GM18868 (cell line): ENCODE measurements around the gene C2CD4A.

Experiments used
- ATAC-seq: cut with Tn5 transposase; IDR thresholded peaks from one replicate; pipeline ENCODE4 v1.9.1; 2021; ENCODE audit warnings: mild to moderate bottlenecking, moderate library complexity; ENCODE audit not compliant: unreplicated experiment

C2CD4A gene

DNA sequence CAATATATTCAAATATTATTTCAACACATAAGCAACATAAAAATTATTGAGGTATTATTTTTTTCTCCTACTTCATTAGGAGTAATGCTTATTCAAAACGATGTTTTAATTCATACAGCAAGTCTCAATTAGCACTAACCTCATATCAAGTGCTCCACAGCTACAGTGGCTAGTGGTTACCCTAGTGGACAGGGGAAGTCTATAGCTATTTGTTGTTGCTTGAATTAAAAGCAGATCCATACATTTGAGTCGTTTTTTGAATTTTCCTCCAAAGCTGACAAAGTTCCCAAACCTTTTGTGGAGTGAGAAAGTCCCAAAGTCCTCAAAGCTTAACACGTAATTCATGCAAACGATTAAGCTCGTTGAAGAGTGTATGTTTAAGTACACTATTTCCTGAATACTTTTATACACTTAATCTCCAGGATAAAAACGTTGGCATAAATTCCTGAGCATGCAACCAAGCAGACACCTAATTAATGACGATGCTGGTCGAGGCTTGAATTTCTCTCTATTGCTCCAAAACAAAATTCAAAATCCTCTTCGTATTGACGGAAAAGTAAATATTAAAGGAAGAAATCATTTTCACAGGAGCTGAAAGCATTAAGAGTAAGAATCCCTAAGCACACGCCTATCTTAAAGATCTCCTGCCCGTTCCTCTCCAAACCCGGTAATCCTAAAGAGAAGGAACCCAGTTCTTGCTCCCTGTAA is 7.5 kb upstream of the C2CD4A start:
- ATAC-seq, result no peak

DNA sequence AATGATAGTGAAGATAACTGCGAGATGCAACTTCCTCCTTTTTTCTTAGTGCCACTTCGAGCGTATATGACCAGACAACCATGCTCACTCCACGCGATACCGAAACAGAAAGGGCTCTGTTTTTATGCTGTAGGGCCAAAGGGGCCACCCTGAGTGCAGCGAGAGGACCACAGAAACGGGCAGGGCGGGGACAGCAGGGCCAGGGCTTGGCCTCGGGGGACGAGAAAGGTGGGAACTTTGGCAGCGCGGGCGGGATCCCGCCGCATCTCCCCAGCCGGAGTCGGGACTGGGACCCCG is 7.0 kb upstream of the C2CD4A start:
- ATAC-seq, result peak; percentile 72

DNA sequence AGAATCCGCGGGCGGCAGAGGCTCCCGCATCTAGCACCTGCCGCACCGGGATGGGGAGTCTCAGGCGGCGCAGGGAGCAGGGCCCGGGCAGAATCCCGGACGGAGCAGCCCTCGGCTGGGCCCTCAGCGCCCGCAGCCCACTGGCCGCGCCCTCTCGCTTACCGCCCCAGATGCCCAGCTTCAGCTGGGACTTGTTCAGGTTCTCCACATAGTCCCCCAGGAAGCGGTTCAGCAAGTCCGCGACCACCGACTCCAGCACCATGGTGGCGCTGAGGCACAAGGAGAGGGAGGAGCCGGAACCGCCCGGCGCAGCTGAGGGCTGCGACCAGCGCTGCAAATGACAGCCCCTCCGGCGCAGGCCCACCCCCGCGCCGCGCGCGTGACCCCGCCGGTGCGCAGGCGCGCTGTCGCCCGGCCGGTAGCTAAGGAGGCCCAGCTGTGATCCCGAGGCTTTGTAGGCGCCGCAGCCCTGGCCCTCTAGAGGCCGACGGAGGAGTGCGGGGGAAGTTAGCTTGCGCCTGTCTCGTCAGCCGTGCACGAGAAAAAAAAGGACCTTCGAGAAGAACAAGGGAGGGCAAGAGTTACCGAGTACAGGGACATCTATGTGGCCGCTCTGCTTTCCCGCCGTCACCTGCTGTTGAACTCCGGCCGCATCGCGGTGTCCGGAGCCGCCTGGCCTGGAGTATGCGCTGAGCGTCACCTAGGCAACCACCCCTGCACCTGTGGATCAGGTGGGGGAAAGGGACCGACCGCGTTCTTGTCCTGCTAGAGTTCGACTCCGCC is 6.5 kb upstream of the C2CD4A start, which contains the start of gene VPS13C:
Gene VPS13C (minus strand): TSS at position 335 of the 783 bp plus-strand sequence. CDS start 73 bp downstream, at position 262.
- peak; percentile 85 for ATAC-seq

DNA sequence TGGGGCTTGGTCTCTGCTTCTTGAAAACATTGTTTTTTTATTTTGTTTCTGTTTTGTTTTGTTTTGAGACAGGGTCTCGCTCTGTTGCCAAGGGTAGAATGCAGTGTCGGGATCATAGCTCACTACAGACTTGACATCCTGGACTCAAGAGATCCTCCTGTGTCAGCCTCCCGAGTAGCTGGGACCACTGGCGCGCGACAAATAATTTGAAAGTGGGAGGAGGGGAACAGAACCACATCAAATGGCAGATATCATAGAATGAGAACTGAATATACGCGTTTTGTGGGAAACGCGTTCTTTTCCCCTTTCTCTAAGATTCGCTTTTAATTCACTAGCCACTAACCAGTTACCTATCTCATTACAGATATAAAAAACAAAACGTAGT is 5.9 kb upstream of the C2CD4A start:
- no peak for ATAC-seq

DNA sequence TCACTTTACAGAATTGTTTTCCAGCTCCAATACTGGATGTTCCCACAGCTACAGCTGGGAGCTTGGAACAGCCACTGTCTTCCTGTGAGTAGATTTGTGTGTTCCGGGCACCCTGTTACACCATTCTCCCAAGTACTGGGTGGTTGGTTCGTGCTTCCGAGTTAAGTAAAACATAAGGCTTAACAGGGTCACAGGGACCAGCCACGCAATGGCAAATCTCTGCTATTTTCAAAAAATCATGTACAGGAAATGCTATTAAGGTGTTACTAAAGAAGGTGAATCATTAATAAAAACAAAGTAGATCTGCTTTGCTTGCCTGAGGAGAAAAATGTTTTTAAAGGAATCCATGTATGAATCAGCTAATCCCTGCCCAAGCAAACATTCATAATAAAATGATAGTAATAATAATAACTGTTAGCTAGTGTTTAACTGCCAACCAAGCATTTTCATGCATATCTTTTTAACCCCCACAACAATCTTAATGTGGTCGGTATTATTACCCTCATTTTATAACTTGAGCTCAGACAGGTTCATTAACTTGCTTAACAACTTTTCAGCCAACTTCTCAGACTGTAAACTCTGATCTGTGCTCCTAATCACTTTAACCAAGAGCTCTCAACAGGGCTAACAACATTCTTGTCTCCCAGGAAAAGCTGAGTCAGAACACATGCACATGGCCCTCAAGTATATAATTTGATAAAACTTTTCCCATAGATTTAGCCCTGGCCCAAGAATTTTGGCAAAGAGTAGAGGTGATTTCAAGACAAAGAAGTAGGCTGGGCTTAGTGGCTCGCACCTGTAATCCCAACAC is 2.7 kb upstream of the C2CD4A start:
- ATAC-seq, result no peak

DNA sequence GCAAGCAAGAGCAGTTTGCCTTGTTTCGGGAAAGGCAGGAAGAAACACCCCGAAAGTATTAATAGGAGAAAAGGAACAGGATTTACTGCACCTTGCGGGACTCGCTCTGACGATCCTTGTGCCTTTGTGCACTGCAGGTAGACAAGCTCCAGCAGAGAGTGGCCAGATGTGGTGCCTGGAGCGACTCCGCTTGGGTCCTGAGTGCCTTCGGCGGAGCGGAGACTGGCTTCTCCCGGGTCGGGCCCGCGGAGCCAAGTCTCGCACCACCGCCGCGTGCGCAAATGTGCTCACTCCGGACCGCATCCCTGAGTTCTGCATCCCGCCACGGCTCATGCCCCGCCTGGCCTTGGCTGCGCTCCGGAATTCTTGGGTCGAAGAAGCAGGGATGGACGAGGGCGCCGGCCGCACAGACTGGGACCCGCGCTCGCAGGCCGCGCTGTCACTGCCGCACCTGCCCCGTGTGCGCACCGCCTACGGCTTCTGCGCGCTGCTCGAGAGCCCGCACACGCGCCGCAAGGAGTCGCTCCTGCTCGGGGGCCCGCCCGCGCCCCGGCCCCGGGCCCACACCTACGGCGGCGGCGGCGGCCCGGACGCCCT is 769 bp downstream of the C2CD4A start:
- ATAC-seq, result peak; percentile 39

DNA sequence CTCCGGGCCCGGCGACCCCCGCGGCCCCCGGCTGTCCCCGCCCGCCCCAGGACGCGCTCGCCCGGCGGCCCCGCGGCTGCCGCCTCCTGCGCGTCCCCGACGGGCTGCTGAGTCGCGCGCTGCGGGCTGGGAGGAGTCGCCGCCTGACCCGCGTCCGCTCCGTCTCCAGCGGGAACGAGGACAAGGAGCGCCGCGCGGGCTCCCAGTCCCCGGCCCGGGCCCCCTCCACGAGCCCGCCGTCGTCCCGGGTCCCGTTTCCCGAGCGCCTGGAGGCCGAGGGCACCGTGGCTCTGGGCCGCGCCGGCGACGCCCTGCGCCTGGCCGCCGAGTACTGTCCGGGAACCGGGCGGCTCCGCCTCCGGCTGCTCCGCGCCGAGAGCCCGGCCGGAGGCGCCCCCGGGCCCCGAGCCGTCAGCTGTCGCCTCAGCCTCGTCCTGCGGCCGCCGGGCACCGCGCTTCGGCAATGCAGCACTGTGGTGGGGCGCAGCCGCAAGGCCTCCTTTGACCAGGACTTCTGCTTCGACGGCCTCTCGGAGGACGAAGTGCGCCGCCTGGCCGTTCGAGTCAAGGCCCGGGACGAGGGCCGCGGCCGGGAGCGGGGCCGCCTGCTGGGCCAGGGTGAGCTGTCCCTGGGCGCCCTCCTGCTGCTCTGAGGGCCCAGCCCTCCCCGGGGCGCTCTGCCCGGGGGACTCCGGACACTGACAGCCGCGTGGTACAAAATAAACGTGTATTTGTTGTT is 1.5 kb downstream of the C2CD4A start:
- ATAC-seq, result peak; percentile 41

DNA sequence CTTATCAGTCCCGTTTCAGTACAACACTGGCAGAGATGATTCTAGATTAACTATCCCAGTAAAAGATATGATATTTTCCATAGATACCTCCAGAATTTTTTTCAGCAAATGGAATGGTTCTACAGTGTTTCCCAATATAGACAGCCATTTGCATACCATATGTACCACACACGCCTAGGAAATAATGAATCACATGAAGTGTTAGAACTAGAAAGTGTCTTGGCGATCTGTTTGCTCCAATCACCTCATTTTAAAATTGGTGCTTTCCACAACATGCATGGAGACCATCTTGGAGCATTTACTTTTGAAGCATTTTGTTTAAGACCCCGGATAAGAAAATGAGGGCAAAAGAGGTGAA is 2.0 kb downstream of the C2CD4A start:
- ATAC-seq, result no peak

DNA sequence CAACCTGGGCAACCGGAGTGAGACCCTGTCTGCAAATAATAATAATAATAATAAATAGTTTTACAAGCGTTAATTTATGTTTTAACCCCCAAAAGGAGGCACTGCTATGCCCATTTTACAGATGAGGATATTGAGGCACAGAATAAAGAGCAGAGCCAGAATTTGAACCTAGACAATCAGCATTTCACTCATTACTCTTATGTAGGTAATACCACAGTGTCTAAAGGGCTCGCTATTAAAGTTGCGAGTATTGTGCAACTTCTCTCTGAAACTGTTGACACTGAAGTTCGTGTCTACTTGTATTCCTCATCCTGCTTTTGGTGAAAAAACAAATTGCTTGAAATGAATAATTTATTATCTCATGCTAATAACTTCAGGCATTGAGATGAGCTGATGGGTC is 2.8 kb downstream of the C2CD4A start:
- no peak for ATAC-seq

DNA sequence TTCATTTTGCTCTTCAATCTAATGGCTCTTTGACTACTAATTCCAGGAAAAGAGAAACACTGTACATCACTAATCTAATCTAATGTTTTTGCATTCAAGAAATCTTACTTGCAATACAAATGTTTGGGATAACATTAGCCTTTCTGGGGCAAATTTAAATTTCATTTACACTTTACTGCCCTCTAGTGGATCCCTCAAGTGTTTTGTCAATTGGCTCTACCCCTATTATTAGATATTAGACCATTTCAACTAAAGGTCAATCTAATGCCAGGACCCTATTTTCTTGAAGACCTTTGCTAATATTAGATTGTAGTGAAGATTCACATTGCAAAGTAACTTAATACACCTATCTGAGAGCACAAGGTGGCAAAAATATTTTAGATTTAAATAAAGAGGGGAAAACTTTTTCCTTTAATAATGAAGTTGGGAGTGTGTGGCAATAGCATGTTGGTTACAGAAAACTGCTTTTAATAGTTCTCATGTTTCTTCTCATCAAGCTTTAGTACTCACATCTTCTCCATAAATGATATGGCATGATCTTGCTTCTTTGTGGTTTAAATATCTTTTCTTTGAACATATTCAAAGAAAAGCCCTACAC is 5.0 kb downstream of the C2CD4A start:
- no peak for ATAC-seq

DNA sequence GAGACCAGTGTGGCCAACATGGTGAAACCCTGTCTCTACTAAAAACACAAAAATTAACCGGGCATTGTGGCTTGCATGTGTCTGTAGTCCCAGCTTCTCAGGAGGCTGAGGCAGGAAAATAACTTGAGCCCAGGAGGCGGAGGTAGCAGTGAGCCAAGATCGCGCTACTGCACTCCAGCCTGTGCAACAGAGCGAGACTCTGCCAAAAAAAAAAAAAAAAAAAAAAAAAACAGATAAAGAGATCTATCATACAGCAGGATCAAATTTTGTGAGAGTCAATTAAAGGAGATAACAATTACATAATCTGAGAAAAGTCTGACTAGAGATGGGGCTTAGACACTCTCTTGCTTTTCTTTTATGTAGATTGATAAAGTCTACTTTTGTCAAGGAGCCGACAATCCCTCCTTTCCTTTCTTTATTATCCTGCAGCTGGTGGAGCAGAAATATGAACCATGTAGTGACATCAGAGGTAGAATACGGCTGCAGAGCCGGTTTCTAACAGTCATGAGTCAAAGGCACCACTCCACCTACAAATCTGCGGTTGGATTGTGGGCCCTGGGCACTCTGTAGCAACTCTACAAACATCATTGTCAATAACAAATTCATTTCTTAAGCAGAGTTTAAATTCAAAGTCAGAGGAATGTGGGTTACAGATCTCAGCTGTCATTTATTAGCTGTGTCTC is 9.0 kb downstream of the C2CD4A start:
- ATAC-seq, result no peak

DNA sequence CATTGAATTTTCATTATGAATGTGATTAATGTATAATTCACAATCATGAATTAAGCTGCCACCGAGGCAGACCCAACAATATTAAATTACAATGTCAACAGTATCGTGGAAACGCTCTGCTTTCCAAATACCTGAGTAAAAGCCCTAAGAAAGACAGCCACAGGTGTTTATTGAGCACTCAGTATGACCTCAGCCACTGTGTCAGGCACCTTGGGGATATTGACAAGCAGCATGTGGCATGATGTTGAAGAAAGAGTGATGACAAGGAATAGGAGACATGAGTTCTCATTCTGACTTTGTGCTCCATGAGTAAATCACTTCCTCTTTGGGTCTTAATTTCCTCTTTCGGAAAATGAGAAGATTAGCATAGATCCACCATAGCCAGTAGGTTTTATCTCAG is 12.8 kb downstream of the C2CD4A start:
- ATAC-seq, result no peak

DNA sequence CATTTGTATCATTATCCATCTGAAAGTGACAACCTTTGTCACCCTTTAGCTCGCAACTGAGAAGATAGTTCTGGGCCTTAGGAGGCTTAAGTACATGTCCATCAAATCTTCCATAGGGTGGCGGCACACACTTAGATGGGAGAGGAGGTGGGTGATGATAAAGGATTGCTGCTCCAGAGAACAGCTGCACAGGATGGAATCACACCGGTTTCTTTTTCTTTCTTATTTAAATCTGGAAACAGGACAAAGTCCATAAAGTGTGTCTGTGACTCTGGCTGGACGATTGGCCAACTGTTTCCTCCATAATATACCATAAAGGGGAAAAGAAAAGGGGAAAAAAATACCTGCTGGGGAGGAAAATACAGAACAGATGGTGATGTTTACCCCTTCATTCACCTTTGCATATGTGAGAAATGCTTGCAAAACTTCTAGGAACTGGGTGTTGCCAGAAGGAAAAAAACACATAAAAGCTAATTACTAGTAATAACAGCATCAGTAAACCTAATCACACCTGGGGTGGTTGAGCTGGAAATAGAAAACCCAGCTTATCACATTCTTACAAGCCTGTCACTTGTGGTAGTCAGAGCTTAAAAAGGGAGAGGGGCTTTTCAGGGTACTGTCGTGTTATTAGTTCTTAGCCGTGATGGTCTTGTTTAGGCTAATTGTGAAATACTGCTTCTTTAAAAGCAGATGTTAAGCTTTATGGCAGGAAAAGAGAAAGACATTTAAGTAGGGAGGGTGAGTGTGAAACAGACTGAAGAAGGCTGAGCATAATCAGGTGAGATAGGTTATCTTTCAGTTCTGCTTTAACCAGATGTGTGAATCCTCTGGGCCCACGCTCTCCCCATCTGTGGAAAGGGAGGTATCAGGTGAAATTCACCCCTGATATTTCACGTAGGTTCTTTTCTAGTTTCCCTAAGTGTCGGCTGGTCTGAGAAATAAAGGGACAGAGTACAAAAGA is 16.7 kb downstream of the C2CD4A start:
- no peak for ATAC-seq

DNA sequence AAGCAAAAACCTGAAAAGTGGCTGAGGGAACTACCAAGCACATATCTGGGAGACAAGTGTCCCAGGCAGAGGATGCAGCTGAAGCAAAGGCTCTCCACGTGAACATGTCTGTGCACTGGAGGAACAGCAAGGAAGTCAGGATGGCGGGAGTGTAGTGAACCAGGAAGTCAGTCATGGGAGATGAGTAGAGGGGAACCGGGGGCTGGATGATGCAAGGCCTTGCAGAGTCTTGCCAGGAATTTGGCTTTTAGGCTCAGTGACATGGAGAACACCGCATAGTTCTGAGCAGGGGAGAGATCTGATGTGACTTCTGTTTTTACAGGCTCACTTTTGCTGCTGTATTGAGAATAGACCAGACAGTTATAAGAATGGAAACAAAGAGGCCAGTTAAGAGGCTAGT is 19.0 kb downstream of the C2CD4A start:
- no peak for ATAC-seq

DNA sequence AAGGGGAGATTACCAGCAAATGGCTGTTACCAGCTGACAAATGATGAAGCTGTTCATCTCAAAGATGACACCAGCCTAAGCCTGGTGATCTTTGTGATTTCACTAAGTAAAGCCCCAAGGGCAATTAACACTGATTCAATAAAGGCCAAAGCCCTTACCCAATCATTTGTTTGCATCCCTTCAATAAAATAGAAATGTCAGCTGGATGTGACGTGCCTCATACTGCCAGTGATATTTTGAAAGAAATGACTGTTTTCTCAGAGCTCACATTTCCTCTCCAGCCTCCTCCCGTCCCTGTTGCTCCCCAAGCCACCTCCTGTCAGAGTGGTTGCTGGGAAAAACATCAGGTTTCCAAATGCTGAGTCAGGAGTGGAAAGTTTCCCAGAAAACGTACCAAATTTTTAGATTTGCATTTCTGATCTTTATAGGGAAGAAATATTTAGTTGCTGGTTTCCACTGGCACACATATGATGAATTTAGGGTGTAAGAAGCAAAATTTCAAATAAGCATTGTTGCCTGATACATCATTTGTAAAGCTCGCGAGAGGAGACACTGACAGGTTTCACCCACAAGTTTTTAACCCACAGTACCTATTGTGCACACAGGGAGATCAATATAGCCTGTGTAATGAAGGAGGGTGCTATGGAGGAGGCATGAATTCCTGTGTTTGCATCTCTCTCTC is 21.0 kb downstream of the C2CD4A start:
- no peak for ATAC-seq

DNA sequence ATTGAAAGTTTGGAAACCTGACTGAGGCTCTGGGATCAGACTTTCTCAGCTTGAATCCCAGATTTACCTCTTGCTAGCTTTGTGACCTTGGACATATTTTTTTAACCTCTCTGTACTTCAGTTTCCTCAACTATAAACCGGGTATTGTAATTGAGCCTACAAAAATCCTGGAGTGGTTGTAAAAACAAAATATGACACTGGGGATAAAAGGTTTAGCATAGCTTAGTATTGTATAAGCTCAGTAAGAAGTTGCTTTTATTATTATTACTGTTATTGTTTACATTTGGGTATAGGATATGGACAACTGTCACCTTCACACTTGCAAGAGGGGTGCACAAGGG is 21.5 kb downstream of the C2CD4A start:
- ATAC-seq, result no peak

DNA sequence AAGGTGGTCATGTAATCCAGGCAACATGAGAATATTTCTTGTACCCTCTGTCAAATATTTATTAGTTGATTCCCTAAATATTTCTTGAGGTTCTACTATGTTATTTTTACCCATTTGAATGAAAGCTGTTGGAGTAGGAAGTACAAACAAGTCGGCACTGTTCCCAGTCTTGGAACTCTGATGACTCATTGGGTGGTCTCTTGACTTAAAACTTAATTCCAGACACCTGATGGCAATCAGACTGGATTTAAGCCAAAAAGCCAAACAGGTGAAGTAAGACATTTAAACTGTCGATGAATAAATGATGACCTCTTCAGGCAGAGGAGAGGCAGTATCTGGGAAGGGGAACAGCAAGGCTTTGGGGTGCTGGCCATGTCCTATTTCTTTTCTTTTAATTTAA is 22.8 kb downstream of the C2CD4A start:
- ATAC-seq, result no peak

DNA sequence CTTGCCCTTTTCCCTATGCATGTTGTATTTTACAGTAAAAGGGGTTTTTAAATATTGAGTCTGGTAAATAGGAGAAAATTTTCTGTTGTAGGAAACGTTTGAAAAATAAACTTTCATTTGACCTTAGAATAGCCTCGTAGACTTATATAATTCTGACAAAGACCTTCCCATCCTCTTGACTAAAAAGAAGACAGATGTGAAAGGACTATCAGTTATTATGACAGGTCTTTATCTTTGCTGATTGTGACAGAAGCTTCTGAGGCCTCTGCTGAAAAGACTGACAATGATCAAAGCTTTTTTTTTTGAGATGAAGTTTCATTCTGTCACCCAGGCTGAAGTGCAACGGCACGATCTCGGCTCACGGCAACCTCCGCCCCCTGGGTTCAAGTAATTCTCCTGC is 24.2 kb downstream of the C2CD4A start:
- no peak for ATAC-seq
